D721Med (cell line): Measurements from ENCODE around the gene KIF26A.
A peak's percentile ranks its signal among the peaks of the same experiment; 100 is the strongest.

ENCODE experiments used
- DNase-seq: peaks from one replicate; pipeline ENCODE4 v3.0.0; 2011; ENCODE audit warnings: low spot score; ENCODE audit not compliant: insufficient read length
- FAIRE-seq: peaks from 2 replicates; lab custom pipeline; 2011; peaks lifted over from hg19 to GRCh38; lab: Jason Lieb, UNC
- CTCF ChIP-seq: IDR thresholded peaks from 2 replicates; pipeline ENCODE4 v1.5.1; 2012; ENCODE audit warnings: mild to moderate bottlenecking, control low read depth; ENCODE audit not compliant: insufficient read depth; ENCODE audit errors: missing control alignments

Gene KIF26A

DNA sequence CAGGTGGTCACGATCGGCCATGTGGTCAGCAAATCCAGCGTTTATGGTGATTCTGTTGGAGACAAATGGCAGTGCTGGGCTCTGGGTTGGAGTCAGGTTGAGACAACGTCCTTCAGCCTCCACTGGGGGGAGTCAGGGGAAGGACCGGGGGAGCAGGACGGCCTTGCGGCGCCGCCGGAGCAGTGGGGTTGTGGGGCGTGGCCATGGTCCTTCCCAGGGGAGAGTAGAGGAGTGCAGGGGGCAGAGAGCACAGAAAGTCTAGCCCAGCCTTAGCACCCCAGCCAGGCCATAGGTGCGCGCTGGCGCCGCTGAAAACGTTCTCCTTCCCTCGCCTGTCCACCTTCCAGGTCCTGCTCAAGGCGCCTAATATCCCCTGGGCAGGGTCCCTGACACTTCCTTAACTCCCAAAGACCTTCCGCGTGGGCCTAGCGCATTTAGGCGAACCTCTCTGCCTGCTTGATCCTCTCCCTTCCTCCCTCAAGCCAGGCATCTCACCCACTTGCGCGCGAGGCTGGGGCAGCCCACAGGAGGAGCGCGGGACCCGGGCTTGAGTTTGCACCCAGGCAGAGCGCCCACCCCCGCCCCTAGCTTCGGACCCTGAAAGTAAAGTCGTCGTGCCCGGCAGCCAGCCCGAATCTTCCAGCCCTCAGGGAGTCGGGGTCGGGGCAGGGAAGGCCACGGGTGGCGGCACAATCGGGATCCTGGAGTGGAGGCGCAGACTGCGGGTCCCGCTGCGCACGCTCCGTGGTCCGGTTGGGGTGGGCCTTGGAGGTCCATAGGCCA, 3.1 kb upstream of the KIF26A start:
- peak; percentile 33 for TF ChIP-seq CTCF
- DNase-seq, result no peak
- FAIRE-seq, result no peak

- peak; percentile 23 for TF ChIP-seq CTCF
- FAIRE-seq (no peak), DNase-seq (no peak)
Observed at GRCh38 chr14:104135904-104136471, 2.4 kb upstream of the KIF26A start.

GRCh38 chr14:104136472-104137296, 1.7 kb upstream of the KIF26A start:
- no peak for FAIRE-seq
- TF ChIP-seq CTCF, result peak; percentile 9
- no peak for DNase-seq

DNA sequence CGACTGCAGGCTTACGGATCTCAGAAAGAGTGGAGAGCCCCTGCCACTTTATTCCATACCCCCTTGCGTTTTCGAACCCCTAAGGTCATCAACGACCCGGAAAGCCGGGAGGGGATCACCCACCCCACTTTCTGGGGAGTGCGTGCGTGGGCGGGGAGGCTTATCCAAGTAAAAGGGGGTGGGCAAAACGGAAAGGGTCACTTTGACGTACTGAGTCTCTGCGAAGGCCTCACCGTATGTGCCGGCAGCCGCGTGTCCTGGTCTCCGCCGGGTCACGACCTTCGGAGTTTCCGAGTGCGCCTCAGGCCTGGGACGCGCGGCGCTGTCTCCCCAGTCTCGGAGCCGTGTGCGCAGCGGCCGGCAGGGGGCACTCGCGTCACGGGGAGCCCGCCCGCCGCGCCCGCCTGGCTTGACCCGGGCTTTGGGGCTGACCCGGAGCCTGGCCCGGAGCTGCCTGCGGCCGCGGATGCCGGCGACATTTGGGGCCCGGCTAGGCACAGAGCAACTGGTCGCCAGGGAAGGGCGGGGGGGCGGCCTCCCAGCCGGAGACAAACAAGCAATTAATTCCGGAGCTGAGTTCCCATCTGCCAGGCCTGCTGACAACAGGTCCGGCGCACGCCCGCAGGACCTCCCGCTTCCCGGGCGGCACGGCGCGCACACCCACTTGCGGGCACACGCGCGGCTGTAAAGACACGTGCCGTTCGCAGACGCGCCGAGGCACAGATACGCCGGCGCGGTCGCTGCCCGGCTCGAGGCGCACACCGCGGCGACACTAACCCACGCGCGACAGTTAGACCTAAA, 890 bp upstream of the KIF26A start:
- FAIRE-seq, result no peak
- DNase-seq, result peak; percentile 81
- peak; percentile 73 for TF ChIP-seq CTCF

DNA sequence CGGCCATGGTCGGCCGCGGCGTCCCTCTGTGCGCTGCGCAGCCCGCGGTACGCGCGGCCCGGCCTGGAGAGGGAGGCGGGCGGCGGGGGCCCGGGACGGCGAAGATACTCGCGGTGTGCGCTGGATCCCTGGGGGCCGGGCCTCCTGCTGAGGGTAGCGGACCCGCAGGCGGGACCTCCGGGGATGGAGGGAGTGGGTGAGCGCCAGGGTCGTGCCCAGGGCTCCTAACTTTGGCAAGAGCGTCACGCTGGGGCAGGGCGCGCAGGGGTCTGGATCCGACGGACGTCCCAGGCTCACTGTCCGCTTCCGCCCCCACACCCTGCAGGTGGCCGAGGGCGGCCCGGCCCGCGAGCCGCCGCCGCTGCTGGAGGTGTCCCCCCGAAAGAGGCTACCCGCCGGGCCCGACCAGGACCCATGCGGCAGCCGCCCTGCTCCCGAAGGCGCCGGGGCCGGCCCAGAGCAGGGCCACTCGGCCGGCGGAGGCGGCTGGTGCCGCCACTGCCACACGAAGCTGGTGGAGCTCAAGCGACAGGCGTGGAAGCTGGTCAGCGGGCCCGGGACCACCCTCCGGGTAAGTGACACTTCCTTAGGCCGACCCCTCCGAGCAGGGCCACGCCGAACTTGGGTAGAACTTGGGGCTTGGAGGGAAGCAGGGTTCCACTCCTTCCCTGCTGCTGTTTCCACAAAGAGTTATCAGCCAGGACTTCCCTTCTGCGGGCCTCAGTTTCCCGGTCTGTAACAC, 502 bp downstream of the KIF26A start:
- DNase-seq, result no peak
- FAIRE-seq, result no peak
- TF ChIP-seq CTCF, result no peak
